ENCODE data around the gene SLC7A5. TPM values are rescaled to one million over a fixed set of nuclear protein-coding genes. Genes with fewer than 3 reads are reported as not detected.
"Not testable (repeated sequence)": the region's sequence is repeated elsewhere in the genome, so short reads cannot be mapped to it uniquely, and the experiment has no call there.

SLC7A5 gene
- total RNA-seq, 6 donors from 2014 or later: 4.7 to 20.4 (median 8.5) TPM

DNA sequence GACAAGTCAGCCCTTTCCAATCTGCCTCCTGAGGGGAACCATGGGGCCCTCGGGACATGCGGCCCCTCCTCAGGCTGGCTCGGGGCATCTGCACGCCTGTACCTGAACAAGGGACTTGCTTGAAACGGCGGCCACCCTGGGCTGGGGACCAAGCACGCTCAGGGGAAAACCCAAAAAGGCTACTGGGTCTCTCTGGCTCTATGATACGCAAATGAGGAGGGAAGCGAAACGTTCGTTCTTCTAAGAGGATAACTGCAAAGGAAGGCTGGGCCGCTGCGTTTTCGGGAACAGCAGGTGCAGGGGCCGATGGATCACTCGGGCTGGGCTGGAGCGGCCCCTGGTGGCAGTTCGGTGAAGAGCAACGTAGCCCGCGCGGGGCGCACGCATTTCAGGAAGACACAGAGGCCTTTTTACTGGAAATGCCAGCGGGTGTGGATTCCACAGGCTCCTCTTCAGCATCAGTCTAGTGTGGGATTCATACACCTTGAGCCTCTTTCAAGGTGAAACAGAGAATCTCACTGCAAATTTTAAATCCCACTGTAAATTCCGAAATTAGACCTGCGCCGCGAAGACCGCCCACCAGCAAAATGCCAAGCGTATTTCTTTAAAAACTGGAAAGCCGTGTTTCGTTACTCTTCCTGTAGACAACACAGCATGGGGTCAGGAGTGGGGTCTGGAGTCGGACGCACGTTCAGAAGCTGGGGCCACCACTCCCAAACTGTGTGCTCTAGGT, 40.1 kb upstream of the SLC7A5 start:
- not testable (repeated sequence) for H3K27me3 ChIP-seq, H3K27ac ChIP-seq, H3K4me3 ChIP-seq, H3K9me3 ChIP-seq, H3K36me3 ChIP-seq, H3K4me1 ChIP-seq
- TF ChIP-seq CTCF (IDR thresholded peaks at IDR 0.05): peak; percentile 78 to 89 (median 84)
- DNase-seq (peak; percentile 74 to 96), ATAC-seq (ENCODE audit: low FRiP score in 2 of 2) (peak; percentile 86 to 88)
- 35 to 37% methylated on average over 35 to 36 of the region's 36 CpGs for WGBS, 2 donors

- H3K4me1 ChIP-seq; DNase-seq; H3K27me3 ChIP-seq; H3K4me3 ChIP-seq; ATAC-seq (ENCODE audit: low FRiP score in 2 of 2); H3K9me3 ChIP-seq; H3K27ac ChIP-seq; H3K36me3 ChIP-seq: not testable (repeated sequence)
- WGBS, 2 donors: 89 to 96% methylated on average over 11 of the region's 11 CpGs
Measured at GRCh38 chr16:87908101-87908500, 38.8 kb upstream of the SLC7A5 start.

DNA sequence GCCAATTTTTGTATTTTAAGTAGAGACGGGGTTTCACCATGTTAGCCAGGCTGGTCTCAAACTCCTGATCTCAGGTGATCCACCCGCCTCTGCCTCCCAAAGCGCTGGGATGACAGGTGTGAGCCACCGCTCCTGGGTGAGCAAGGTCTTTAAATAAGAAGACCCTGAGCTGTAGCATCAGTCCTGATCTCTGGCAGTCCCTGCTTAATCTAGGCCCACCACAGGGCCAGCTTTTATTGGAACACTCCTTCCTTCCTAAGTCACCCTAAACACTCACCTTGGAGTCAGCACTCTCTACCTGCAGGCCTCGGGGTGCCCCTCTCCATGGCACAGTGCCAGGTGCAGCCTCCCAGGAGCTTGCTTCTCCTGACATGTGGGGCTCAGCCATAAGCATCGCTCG, 36.2 kb upstream of the SLC7A5 start:
- H3K27ac ChIP-seq; H3K27me3 ChIP-seq; H3K36me3 ChIP-seq; ATAC-seq (ENCODE audit: low FRiP score in 2 of 2); H3K4me3 ChIP-seq; H3K4me1 ChIP-seq; H3K9me3 ChIP-seq; DNase-seq: not testable (repeated sequence)
- 90 to 95% methylated on average over 7 of the region's 7 CpGs for WGBS, 2 donors

DNA sequence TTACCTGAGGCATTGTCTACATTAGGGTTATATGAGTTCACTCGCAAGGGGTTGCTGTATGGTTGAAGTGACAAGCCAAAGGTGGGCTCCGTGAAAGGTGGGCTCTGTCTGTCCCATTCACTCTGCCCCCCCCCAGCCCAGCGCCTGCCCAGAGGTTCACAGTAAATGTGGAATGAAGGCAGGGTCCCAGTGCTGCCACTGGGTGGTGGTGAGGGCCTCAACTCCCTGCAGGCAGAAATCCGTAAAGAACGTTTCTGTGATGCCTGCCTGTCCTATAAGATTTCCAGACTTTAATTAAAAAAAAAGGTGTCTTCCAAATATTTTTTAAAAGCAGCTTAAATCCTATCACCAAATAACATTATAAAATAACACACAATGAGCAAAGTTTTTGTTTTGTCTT, 35.7 kb upstream of the SLC7A5 start:
- not testable (repeated sequence) for H3K36me3 ChIP-seq; H3K4me3 ChIP-seq; DNase-seq; H3K27me3 ChIP-seq; H3K9me3 ChIP-seq; H3K4me1 ChIP-seq; ATAC-seq (ENCODE audit: low FRiP score in 2 of 2); H3K27ac ChIP-seq
- 74 to 79% methylated on average over 5 of the region's 5 CpGs for WGBS, 2 donors

GRCh38 chr16:87900489-87900888, 31.2 kb upstream of the SLC7A5 start:
- ATAC-seq (ENCODE audit: low FRiP score in 2 of 2); H3K27me3 ChIP-seq; H3K4me3 ChIP-seq; H3K9me3 ChIP-seq; H3K36me3 ChIP-seq; H3K27ac ChIP-seq; H3K4me1 ChIP-seq; DNase-seq: not testable (repeated sequence)
- 74 to 81% methylated on average over 12 of the region's 12 CpGs for WGBS, 2 donors

DNA sequence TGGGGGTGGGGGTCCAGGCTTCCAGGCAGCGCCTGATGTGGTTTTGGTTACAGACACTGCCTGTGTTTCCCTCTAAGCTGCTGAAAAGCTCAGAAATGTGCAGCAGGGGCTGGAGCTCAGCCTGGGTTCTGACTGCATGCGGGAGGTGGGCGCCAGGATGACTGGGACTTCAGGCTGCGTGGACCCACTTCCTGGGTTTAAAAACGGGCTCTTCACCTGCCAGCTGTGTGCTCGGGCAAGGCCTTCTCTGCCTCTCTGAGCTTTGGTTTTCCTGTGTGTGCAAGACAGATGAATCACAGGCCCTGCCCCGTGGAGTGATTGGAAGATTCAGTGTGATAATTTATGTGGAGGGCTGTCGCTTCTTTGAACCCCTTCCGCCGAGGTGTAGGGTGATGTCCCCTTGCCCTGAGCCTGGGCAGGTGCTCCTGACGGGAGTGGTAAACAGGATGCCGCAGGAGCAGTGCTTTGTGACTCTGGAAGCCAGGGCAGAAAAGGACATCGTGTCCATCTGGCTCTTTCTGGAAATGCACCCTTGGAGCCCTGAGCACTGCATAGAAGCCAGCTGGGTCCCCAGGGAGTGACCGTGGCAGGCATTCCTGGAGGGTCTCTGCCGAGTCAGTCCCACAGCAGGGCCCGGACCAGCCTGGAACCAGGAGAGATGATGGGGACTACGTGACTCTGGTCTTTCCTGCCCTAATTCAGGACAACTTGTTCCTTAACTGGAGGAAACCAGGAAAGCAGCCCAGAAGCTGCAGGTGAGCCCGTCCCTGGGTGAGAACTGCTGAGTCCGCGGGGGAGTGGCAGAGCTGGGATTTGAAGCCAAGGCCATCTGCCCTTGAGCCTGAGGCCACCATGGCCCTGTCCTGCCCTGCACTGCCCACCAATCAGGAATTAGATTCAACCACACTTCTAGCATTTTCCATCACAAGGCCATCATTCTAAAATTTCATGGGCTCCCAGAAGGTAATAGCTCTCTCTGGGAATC, 28.5 kb upstream of the SLC7A5 start:
- H3K27ac ChIP-seq: peak overlapping the region in 1 of 4 donors; percentile 26
- H3K4me1 ChIP-seq: peaks cover 0 to 6% (median 0%) of the 10 kb centered on the region in 4 donors
- H3K4me3 ChIP-seq: no peak overlapping the region
- DNase-seq: no peak
- no peaks in the 10 kb centered on the region for H3K27me3 ChIP-seq
- TF ChIP-seq POLR2AphosphoS5 (IDR thresholded peaks at IDR 0.05): no peak
- TF ChIP-seq POLR2A (IDR thresholded peaks at IDR 0.05): no peak
- TF ChIP-seq CTCF (IDR thresholded peaks at IDR 0.05): no peak
- no peak for TF ChIP-seq EP300 (IDR thresholded peaks at IDR 0.05)
- no peaks in the 10 kb centered on the region for H3K36me3 ChIP-seq
- 63 to 70% methylated on average over 3 to 19 of the region's 20 CpGs for WGBS, 2 donors
- no peaks in the 10 kb centered on the region for H3K9me3 ChIP-seq
- ATAC-seq (ENCODE audit: low FRiP score in 2 of 2): no peak

- H3K4me1 ChIP-seq; H3K27me3 ChIP-seq; DNase-seq; H3K36me3 ChIP-seq; ATAC-seq (ENCODE audit: low FRiP score in 2 of 2); H3K27ac ChIP-seq; H3K4me3 ChIP-seq; H3K9me3 ChIP-seq: not testable (repeated sequence)
- WGBS, 2 donors: 71 to 76% methylated on average over 10 to 16 of the region's 16 CpGs
Measured at GRCh38 chr16:87896924-87897520, 27.7 kb upstream of the SLC7A5 start.

DNA sequence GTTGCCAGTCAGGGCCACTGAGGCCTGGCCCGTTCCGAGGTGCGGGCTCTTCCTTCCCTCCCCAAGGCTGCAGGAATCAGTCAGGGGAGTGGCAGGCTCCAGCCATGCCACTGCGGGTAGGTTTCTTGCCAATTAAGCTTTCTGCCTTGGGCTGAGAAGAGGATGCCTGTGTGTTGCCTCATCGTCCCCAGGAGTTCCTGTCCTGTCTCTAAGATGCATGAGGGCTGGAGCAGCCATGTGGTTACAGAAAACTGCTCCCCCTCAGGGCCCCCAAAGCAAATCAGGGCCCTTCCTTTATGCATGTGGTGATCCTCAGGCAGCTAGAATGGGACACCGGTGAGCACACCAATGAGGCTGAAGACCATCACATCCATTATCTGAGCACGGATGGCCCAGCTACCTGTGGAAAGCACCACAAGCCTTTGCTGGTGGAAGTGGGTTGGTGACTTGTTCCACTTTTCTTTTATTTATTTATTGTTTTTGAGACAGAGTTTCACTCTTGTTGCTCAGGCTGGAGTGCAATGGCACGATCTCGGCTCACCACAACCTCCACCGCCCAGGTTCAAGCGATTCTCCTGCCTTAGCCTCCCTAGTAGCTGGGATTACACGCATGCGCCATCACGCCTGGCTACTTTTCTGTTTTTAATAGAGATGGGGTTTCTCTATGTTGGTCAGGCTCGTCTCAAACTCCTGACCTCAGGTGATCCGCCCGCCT, 27.0 kb upstream of the SLC7A5 start:
- not testable (repeated sequence) for H3K36me3 ChIP-seq, H3K4me3 ChIP-seq, DNase-seq, H3K4me1 ChIP-seq, H3K9me3 ChIP-seq, H3K27me3 ChIP-seq
- peak overlapping the region in 1 of 4 donors; percentile 11 for H3K27ac ChIP-seq
- peak in 1 of 2 donors; percentile 20 for ATAC-seq (ENCODE audit: low FRiP score in 2 of 2)
- 70 to 77% methylated on average over 17 of the region's 17 CpGs for WGBS, 2 donors
